HG03097 (cell line): ENCODE results near the gene ALDH8A1.
"Not testable (repeated sequence)": the region's sequence is repeated elsewhere in the genome, so short reads cannot be mapped to it uniquely, and the experiment has no call there.

Source experiments
- ATAC-seq: cut with Tn5 transposase; IDR thresholded peaks from one replicate; pipeline ENCODE4 v1.9.1; 2021; ENCODE audit not compliant: unreplicated experiment, low FRiP score

Gene ALDH8A1

DNA sequence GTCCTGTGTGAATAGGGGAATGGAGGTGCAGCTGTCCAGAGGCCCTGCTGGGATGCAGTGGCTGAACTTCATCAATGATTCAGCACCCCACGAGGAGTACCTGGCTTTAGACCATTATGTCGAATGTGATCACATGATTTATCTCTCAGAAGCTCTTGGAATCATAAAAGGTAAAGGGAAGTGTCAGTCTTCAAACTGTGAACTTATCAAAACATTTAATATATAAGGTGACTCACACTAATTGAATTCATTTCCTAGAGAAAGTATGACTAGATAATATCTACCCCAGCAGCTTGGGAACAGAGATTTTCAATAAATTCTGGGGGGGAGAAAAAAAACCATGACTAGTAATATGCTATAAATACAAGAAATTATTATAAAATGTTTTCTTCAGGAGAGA is 29.5 kb downstream of the ALDH8A1 start:
- no peak for ATAC-seq

DNA sequence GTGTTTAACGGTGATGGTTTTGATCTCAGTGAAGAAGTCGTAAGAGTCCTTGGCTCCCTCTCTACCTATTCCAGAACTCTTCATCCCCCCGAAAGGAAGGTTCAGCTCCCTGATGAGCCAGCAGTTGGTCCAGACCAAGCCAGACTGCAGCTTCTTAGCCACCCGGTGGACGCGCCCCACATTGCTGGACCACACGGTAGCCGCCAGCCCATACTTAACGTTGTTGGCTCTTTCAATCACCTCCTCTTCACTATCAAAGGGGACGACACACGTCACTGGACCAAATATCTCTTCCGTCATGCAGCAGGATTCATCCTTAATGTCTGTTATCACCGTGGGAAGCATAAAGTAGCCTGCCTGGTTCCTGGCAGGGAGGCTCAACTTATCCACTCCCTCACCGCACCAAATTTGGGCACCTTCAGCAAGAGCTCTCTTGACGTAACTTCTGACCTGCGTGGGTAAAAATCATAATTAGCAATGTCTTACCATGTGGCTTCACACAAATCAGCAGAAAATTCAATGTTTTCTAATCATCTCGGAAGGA is 31.4 kb downstream of the ALDH8A1 start:
- no peak for ATAC-seq

DNA sequence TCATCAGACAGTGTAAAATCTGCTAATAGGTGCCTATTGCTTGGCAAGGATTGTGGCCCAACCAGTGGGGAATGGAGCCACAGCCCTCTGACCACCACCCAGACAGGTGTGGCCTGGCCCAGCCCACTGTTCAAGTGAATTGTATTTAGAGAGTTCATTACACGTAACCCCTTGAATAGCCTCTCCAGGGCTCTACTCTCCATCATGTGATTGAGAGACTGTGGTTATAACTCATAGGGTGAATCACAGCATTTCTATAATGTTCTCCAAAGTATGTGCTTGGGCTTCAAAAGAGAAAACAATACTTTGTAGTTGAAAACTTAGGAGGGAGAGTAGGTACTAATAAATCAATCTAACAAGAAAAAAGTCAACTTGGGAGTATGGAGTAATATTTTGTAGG is 38.4 kb downstream of the ALDH8A1 start:
- no peak for ATAC-seq

DNA sequence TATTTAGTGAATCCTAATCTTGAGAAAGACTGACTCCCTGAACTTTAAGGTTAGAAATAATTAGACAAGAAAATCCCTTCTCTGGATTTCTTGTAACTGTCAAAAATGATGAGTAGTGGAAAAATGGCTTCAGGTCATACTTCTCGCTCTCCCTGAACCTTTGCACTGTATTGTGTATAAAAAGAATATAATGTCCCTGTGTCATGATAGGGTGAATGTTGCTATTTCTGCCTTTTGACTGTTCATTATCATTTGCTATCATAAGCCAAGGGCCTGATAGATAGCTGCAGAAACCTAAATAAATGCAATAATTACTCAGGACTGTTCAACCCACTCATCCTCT is 39.3 kb downstream of the ALDH8A1 start:
- no peak for ATAC-seq

DNA sequence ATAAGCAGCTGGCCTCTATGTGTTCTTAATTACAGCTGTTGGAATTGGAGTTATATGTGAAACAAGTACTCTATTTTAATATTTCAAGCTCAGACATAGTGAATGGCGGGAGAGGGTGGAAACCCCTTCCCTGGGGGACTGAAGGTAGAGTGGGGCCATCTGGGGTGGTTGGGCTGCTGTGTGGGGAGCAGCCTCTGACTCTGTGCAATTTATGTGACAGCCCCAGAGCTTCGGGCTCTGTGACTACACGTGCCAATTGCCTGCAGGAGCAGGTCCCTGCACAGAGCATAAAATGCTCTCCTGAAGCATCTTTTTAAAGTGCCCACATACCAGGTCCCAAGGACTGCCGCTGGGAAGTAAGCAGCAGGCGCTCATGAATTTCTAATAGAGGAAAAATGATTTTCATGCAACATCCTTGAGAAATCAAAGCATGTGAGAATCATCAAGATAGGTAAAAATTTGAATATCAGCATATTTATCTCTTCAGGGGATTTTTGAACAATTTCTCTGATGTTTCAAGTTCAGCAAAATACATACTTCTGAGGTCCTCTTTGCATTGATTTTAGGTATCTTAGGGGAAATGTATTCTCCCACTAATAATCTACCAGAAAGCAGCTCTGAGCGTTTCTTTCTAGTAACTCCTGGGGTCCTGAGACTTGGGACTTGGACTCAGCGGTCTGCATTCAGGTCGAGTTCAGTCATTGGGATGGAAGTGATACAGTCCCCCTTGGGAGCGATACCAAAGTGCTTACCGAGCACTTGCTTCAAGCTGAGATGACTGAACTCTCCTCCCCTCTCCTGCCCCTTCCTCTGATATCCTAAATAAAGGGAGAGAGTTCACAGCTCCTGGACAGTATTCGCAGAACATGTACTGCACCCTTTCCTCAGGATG is 40.0 kb downstream of the ALDH8A1 start:
- no peak for ATAC-seq

DNA sequence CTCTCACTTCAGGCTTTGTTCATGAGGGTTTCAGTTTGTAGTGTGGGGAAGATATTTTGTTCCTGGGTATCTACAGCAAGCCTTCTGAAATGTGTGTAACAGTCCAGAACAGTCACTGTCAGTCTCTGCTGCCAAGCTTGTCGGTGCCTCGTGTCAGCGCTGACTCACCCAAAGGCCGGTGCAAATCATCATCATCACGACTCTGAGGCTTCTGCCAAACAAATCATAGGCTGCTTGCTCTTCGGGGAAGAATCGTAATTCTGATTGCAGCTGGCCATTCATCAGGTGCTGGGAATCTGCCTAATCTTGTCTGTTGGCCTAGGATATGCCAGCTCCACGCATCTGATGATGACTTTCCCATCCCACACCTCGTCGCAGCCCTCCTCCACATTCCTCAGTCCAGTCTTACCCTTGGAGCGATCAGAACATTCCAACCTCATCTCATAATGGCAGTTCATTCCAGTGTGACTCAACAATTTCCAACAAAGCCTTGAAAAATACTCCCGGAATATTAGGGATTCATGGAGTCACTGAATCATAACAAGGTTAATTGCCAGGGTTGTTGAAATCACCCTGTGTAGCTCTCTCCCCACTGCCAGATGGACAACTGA is 40.9 kb downstream of the ALDH8A1 start:
- no peak for ATAC-seq

DNA sequence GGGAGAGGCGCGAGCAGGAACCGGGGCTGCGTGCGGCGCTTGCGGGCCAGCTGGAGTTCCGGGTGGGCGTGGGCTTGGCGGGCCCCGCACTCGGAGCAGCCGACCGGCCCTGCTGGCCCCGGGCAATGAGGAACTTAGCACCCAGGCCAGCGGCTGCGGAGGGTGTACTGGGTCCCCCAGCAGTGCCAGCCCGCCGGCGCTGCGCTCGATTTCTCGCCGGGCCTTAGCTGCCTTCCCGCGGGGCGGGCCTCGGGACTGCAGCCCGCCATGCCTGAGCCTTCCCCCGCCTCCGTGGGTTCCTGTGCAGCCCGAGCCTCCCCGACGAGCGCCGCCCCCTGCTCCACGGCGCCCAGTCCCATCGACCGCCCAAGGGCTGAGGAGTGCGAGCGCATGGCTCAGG is 45.2 kb downstream of the ALDH8A1 start:
- not testable (repeated sequence) for ATAC-seq

DNA sequence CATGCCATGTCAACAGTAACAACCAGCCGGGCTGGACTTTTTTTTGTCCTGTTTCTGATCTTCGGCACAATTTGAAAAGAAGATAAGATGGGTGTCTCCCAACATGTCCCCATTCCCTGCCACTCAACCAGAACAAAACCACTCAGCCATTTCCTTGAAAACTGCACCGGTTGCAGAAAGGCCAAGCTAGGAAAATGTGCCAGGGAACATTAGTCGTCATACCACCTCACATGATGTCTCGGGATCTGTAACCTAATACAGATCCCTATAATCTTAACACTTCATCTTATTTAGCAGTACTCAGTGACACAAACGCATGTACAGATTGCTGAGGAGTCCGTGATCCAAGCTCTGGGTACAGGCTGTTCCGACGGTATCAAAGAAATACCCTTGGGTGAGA is 46.5 kb downstream of the ALDH8A1 start:
- no peak for ATAC-seq

DNA sequence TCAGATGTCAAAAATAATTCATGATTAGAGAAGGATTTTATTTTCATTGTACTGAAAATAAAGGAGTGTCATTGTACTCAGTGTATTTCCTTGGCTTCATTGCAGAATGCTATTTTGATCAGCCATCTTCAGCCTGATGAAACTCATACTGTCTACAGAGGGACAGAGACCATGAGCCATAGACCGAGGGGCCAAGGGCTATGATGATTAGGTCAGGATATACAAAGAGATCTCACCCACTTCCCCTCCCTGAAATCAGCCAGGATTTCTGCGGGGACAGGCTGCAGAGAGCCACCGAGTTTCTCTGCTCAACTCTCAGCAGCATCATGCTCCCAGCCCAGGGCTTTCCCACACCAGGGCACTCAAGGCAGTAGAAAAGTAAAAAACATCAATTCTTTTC is 47.0 kb downstream of the ALDH8A1 start:
- no peak for ATAC-seq

DNA sequence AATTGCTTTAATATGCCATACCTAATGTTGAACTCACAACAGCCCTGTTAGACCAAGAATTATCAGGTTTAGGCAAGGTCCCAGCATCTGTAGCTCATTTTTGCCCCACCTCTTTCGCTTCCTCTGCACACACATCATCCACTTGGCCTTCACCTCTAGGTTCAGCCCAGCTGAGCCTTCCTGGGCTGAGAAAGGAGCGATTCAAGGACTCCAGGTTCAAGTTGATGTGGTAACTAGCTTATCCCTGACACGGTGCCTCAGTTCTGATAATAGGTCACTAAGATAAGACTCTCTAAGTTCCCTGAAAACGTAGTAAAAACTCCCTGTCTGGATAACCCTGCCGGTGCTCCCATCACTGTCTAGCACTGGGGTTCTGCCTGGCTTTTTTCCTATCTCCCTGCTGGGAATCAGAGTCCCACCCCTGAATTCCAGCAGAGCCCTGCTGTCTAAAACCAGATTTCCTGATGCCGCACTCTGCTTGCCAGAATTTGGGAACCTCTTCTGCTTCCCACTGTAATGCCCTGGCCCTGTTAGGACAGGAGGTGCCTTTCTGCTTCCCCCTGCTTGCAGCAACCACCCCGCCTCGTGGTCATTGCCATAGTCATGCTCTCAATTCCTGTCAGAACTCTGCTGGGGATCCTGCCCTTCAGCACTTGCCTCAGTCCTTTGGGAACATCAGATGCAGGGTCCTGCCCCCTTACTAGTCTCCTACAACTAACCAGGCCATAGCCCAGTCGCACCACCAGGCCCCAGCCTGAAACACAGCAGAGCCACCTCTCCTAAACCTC is 47.6 kb downstream of the ALDH8A1 start:
- no peak for ATAC-seq

DNA sequence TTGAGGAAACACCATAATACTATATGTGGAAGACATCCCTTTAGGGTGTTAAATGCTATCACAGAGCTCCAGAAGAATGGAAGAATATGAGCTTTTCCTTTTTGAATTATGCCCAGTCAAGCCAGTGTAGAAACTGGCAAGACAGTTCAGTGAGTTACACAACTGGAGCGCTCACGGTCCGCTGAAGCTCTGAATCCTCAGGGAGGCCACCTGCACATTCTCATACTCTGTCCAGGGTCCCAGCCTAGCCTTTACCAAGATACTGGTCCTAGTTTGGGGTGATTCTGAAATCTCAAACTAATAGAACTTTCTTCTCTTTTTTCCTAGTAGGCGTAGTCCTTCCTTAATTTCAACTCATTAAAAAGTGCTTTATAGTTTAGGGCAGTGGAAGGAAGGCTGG is 51.3 kb downstream of the ALDH8A1 start:
- no peak for ATAC-seq

DNA sequence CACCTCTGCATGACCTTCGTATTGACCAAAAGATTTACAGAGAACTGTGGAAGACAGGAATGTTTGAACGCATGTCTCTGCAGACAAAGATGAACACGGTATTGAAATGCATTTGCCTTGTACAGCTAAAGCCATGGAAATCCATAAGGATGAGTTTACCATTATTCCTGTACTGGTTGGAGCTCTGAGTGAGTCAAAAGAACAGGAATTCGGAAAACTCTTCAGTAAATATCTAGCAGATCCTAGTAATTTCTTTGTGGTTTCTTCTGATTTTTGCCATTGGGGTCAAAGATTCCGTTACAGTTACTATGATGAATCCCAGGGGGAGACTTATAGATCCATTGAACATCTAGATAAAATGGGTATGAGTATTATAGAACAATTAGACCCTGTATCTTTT is 51.7 kb downstream of the ALDH8A1 start:
- ATAC-seq, result not testable (repeated sequence)

DNA sequence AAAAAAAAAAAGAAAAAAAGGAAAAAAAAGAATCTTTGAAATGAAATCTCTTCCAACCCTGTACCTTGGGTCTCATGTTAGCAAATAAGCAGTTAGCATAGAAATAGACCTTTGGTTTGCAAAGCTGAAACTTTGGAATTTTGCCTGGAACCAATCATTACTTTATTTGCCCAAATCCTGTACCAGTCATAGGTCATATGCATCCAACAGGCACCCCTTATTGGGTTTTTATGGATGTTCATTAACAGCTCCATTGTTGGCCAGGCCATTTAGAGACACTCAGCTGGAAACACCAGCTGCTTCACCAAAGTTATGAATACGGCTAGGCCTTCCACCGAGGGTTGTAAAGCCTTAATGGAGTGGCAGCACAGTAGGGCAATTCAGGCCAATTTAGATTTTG is 53.0 kb downstream of the ALDH8A1 start:
- ATAC-seq, result no peak

DNA sequence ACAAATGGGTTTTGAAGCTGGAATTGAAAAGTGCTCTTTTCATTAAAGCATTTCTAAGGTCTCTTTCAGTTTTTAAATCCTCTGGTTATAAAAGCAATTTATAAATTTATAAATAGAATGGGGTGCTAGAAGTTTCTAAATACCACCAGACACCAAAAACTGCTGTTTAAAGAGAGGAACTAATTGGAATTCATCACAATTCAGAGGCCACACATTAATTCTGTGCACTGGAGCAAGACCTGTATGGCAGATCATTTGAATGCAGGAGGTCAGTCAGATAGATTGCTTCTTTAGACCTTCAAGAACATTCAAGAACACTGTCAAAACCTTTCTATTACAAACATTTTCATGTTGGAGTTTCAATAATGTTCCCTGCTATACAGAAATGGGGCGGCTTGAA is 55.1 kb downstream of the ALDH8A1 start:
- no peak for ATAC-seq

DNA sequence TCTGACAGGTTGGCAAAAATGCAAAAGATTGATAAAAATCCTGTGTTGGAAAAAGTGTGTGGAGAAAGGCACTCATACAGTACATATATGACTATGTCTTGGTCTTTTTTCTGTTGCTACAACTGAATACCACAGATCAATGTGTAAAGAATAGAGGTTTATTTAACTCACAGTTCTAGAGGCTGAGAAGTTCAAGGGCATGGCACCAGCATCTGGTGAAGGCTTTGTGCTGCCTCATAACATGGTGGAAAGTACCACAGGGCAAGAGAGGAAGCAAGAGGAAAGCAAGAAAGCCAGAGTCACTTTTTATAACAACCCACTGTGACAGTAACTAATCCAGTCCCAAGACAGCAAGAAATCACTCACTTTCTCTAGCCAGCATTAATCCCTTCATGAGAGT is 57.5 kb downstream of the ALDH8A1 start:
- ATAC-seq, result no peak

DNA sequence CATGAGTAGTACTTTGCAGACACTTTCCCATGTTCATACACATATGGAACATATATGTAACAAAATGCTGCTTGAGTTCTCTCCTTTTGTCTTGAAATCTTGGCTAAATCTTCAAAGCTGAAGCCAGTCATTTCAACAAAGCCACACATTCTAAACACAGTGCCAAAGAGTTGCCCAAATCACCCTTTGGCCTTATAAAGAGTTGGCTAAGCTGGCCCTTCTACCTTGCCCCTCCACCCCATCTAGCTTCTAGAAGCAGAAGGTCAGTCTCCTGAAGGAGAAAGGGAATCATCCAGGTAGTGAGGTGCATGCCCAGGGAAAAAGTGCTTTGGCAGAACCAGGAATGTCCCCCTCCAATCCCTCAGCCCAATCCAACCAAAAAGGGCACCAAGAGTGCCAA is 58.3 kb downstream of the ALDH8A1 start:
- no peak for ATAC-seq

DNA sequence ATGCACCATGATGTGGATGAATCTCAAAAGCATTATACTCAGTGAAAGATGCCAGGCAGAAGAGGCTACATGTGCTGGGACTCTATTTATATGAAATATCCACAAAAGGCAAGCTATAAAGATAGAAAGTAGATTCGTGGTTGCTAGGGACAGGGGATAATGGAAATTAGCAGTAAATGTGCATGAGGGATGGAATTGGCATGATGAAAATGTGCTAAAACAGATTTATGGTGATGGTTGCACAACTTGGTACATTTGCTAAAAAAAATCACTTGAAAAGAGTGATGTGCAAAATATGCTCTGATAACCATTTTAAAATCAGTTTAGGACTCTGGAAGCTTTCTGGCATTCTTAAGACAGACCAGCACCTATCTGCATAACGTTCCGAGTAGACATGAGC is 61.6 kb downstream of the ALDH8A1 start:
- no peak for ATAC-seq

DNA sequence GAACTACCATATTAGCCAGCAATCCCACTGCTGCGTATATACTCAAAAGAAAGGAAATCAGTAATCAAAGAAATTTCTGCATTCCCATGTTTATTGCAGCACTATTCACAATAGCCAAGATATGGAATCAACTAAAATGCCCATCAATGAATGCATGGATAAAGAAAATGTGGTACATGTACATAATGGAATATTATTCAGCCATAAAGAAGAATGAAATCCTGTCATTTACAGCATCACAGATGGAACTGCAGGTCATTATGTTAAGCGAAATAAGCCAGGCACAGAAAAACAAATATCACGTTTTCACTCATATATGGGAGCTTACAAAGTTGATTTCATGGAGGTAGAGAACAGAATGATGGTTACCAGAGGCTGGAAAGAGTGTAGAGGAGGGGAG is 65.1 kb downstream of the ALDH8A1 start:
- ATAC-seq, result no peak

DNA sequence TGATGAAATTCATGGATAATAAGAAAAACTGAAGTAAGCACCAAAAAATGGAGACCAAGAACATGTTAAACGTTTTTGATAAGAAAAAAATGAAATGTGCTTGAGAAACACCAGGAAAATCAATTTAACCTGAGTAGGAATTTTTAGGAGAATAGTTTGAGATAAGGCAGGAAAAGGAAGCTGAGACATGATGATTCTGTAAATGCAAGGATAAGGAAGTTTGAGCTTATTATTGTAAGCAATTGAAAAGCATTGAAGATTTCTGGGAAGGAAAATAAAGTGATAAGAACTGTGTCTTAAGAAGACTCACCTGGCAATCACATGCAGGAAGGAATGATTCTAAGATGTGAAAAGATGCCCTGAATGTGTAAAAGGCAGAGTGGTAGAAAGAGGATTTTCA is 66.6 kb downstream of the ALDH8A1 start:
- ATAC-seq, result no peak

DNA sequence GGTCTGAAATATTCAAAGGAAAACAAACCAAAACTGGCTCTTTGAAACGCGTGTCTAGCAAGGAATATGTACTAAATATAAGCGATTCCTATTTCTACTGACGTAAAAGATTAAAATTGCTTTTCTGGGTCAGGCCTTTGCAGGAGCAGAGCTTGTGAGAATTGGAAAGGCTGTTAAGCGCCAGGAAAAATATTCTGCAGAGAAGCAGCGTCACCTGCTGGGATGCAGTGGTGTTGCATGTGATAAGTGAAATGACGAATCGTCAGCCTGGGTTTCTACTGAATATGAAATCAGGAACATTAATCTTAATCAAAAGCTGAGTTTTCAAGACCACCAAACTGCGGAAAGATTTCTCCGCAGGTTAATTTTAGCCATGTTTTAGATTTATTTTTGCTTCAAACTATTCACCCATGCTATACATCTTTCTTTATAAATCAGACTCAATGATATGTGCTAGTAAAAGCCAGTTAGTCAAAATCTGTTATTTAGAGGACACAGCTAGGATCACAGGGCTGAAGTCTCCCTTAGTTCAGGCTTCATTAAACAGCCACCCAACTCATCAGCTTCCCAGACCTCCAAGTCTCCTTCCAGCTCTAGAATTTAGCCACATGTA is 67.4 kb downstream of the ALDH8A1 start:
- no peak for ATAC-seq
